ENCODE results near the gene SERINC4. TPM values are rescaled to one million over a fixed set of nuclear protein-coding genes. Genes with fewer than 3 reads are reported as not detected.
"Not testable (repeated sequence)": the region's sequence is repeated elsewhere in the genome, so short reads cannot be mapped to it uniquely, and the experiment has no call there.

SERINC4 gene
- not detected for polyA plus RNA-seq (2012; ENCODE audit: low read depth, missing spikeins)

DNA sequence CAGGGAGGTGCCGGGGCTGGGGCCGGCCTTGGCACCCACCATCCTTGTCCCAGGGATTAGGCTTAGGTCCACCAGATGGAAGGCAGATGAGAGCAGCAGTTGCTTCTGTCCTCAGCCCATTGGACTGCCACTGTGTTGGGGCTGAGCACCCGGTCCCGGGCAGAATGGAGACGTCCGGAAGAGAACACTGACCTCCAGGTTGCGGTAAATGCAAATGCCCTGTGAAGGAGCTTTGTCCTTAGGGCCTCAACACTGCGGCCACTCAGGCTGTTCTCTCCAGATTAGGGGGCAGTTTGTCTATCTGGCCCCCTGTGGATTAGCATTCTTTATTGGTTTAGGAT, at the start of gene SERINC4:
TSS of gene SERINC4 (minus strand) at position 276 of the 341 bp plus-strand sequence. CDS start at position 42, 234 bp downstream.
- DNase-seq (ENCODE audit: insufficient read length, low spot score) (no peak), FAIRE-seq (no peak)
- TF ChIP-seq TAF1 (IDR thresholded peaks at IDR 0.05; ENCODE audit: low read depth, low read length) (no peak), SPI1 (IDR thresholded peaks at IDR 0.05; ENCODE audit: low read depth, low read length) (no peak), POU2F2 (IDR thresholded peaks at IDR 0.05; ENCODE audit: low read depth, low read length) (no peak), POLR2AphosphoS5 (IDR thresholded peaks at IDR 0.05; ENCODE audit: low read depth, low read length) (no peak), POLR2A (IDR thresholded peaks at IDR 0.05; ENCODE audit: low read depth, low read length) (no peak), PAX5 (IDR thresholded peaks at IDR 0.05; ENCODE audit: insufficient read depth, low read length, severe bottlenecking) (no peak)

DNA sequence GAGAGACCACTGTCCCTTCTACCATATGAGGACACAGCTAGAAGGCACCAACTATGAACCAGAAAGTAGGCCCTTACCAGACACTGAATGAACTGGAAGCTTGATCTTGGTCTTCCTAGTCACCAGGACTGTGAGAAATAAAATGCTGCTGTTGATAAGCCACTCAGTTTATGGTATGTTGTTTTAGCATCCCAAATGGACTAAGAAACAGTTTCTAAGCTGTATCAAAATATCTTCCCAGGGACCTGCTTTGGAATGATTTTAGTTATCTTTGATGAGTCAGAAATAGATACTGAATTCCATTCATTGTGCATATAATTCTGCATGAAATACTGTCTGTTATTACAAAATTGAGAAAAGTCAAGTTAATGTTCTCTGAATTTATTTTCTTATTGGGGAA, 45.4 kb upstream of the SERINC4 start:
- DNase-seq (ENCODE audit: insufficient read length, low spot score) (no peak), FAIRE-seq (no peak)
- no peak for TF ChIP-seq POLR2A (IDR thresholded peaks at IDR 0.05; ENCODE audit: low read depth, low read length)
- no peak for TF ChIP-seq TAF1 (IDR thresholded peaks at IDR 0.05; ENCODE audit: low read depth, low read length)
- no peak for TF ChIP-seq SPI1 (IDR thresholded peaks at IDR 0.05; ENCODE audit: low read depth, low read length)
- TF ChIP-seq POU2F2 (IDR thresholded peaks at IDR 0.05; ENCODE audit: low read depth, low read length) = no peak
- TF ChIP-seq POLR2AphosphoS5 (IDR thresholded peaks at IDR 0.05; ENCODE audit: low read depth, low read length) = no peak
- no peak for TF ChIP-seq PAX5 (IDR thresholded peaks at IDR 0.05; ENCODE audit: insufficient read depth, low read length, severe bottlenecking)

DNA sequence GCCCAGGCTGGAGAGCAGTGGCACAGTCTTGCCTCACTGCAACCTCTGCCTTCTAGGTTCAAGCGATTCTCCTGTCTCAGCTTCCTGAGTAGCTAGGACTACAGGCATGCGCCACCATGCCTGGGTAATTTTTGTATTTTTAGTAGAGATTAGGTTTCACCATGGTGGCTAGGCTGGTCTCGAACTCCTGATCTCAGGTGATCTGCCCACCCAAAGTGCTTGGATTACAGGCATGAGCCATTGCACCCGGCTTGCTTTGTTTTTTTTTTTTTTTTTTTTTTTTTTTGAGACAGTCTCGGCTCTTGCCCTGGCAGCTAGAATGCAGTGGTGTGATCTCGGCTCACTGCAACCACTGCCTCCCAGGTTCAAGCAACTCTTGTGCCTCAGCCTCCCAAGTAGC, 32.5 kb upstream of the SERINC4 start:
- FAIRE-seq; DNase-seq (ENCODE audit: insufficient read length, low spot score): not testable (repeated sequence)

DNA sequence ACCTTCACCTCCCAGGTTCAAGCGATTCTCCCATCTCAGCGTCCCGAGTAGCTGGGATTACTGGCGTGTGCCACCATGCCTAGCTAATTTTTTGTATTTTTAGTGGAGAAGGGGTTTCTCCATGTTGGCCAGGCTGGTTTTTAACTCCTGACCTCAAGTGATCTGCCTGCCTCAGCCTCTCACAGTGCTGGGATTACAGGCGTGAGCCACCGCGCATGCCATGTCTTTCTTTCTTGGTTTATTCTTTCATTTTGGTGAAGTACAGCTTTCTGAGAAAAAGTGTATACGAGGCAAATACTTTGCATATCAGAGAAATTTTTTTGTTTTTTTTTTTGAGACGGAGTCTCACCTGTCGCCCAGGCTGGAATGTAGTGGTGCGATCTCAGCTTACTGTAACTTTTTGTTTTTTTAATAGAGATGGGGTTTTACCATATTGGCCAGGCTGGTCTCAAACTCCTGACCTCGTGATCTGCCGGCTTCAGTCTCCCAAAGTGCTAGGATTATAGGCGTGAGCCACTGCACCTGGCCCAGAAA, 31.6 kb upstream of the SERINC4 start:
- FAIRE-seq; DNase-seq (ENCODE audit: insufficient read length, low spot score): not testable (repeated sequence)

DNA sequence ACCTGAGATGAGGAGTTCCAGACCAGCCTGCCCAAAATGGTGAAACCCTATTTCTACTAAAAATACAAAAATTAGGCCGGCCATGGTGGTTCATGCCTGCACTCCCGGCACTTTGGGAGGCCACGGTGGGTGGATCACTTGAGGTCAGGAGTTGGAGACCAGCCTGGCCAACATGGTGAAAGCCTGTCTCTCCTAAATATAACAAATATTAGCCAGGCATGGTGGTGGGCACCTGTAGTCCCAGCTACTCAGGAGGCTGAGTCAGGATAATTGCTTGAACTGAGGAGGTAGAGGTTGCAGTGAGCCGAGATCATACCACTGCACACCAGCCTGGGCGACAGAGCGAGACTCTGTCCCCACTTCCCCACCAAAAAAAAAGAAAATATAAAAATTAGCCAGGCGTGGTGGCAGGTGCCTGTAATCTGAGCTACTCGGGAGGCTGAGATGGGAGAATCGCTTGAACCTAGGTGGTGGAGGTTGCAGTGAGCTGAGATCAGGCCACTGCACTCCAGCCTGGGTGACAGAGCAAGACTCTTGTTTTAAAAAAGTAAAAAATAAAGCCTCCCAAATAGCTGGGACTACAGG, 30.8 kb upstream of the SERINC4 start:
- FAIRE-seq; DNase-seq (ENCODE audit: insufficient read length, low spot score): not testable (repeated sequence)

DNA sequence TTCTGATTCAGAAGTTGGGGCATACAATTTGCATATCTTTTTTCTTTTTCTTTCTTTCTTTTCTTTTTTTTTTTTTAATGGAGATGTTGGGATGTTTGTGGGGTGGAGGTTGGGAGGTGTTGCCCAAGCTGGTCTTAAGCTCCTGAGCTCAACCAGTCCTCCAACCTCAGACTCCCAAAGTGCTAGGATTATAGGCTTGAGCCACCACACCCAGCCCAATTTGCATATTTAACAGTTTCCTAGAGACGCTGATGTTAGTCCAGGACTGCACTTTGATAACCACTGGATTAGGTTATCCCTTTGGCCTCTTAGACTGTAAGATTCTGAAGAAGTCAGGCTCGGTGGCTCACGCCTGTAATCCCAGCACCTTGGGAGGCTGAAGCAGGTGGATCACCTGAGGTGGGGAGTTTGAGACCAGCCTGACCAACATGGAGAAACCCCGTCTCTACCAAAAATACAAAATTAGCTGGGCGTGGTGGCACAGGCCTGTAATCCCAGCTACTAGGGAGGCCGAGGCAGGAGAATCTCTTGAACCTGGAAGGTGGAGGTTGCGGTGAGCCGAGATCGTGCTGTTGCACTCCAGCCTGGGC, 30.0 kb upstream of the SERINC4 start:
- DNase-seq (ENCODE audit: insufficient read length, low spot score); FAIRE-seq: not testable (repeated sequence)
- TF ChIP-seq POU2F2 (IDR thresholded peaks at IDR 0.05; ENCODE audit: low read depth, low read length) = peak; percentile 68; the same call in 1 of the 2 replicates

DNA sequence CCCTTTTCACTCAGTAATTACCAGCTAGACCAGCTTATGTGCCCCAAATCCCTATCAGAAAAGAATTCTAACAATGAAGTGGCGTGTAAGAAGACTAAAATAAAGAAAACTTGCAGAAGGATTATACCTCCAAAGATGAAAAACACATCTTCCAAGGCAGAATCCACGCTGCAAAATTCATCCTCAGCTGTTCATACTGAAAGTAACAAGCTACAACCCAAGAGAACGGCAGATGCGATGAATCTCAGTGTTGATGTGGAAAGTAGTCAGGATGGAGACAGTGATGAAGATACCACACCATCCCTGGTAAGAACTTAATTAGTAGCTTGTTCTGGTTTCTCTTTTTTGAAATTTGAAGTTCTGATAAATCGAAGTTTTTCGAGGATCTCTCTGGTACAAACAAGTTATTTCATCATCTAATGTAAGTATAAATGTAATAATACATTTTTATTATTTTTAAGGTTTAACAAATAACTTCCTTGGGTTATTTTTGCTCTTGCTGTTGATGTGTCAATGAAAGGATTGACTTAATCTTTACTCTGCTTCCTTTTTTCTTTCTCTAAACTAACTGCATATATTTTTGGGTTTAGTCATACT, 28.1 kb upstream of the SERINC4 start:
- FAIRE-seq (no peak), DNase-seq (ENCODE audit: insufficient read length, low spot score) (no peak)
- TF ChIP-seq TAF1 (IDR thresholded peaks at IDR 0.05; ENCODE audit: low read depth, low read length) (no peak), SPI1 (IDR thresholded peaks at IDR 0.05; ENCODE audit: low read depth, low read length) (no peak), POLR2A (IDR thresholded peaks at IDR 0.05; ENCODE audit: low read depth, low read length) (no peak), PAX5 (IDR thresholded peaks at IDR 0.05; ENCODE audit: insufficient read depth, low read length, severe bottlenecking) (no peak), POLR2AphosphoS5 (IDR thresholded peaks at IDR 0.05; ENCODE audit: low read depth, low read length) (no peak), POU2F2 (IDR thresholded peaks at IDR 0.05; ENCODE audit: low read depth, low read length) (no peak)

DNA sequence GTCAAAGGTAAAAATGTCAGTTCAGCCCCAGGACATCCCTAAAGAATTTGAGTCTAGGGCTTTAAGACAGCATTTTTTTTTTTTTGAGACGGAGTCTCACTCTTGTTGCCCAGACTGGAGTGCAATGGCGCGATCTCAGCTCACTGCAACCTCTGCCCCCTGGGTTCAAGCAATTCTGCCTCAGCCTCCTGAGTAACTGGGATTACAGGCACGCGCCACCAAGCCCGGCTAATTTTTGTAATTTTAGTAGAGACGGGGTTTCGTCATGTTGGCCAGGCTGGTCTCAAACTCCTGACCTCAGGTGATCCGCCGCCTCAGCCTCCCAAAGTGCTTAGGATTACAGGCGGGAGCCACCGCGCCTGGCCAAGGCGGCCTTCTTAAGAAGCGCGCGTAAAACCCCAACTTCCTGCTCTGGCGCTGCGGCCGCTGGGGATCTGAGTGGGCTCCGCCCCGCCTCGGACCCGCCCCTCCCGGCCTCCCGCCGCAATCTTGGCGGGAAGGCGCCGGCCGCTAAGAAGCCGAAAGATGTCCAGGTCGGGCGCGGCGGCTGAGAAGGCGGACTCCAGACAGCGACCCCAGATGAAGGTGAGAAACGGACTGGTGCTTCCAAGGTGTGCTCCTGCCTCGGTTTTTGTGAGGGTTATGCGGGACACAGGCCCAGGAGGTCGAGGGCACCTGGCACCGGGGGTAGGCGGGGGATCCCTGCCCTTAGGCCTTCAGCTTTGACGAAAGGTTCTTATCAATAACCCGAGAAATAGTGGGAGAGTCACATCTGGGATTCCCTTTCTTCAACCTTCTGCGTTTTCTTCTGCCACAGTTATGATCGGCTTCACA, 26.7 kb upstream of the SERINC4 start, which contains the start of gene WDR76:
TSS of gene WDR76 (plus strand) at position 495 of the 834 bp plus-strand sequence. CDS start at position 526, 31 bp downstream.
- DNase-seq (ENCODE audit: insufficient read length, low spot score) = peak; percentile 67
- peak; percentile 38 for FAIRE-seq
- 0 out of 2 replicates have a peak, but pooled peaks have one; percentile 38 for TF ChIP-seq POLR2A (IDR thresholded peaks at IDR 0.05; ENCODE audit: low read depth, low read length)
- TF ChIP-seq TAF1 (IDR thresholded peaks at IDR 0.05; ENCODE audit: low read depth, low read length) = 0 out of 2 replicates have a peak, but pooled peaks have one; percentile 12
- no peak for TF ChIP-seq PAX5 (IDR thresholded peaks at IDR 0.05; ENCODE audit: insufficient read depth, low read length, severe bottlenecking)

DNA sequence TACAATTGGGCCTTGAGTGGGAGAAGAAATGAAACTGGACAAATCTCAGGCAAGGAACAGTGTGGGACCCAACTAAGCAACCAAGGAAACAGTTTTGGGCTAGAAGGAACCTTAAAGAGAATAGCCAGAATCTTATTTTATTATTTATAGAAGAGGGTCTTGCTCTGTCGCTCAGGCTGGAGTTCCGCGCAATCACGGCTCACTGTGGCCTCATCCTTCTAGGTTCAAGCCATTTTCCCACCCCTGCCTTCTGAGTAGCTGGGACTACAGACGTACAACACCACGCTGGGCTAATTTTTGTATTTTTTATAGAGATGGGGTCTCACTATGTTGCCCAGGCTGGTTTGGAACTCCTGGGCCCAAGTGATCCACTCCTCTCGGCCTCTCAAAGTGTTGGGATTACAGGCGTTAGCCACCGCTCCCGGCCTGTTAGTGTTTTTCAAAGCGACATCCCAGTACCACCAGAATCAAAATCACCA, 26.0 kb upstream of the SERINC4 start:
- no peak for DNase-seq (ENCODE audit: insufficient read length, low spot score)
- FAIRE-seq = no peak
- TF ChIP-seq POU2F2 (IDR thresholded peaks at IDR 0.05; ENCODE audit: low read depth, low read length) (no peak), PAX5 (IDR thresholded peaks at IDR 0.05; ENCODE audit: insufficient read depth, low read length, severe bottlenecking) (no peak), SPI1 (IDR thresholded peaks at IDR 0.05; ENCODE audit: low read depth, low read length) (no peak), POLR2AphosphoS5 (IDR thresholded peaks at IDR 0.05; ENCODE audit: low read depth, low read length) (no peak), POLR2A (IDR thresholded peaks at IDR 0.05; ENCODE audit: low read depth, low read length) (no peak), TAF1 (IDR thresholded peaks at IDR 0.05; ENCODE audit: low read depth, low read length) (no peak)

DNA sequence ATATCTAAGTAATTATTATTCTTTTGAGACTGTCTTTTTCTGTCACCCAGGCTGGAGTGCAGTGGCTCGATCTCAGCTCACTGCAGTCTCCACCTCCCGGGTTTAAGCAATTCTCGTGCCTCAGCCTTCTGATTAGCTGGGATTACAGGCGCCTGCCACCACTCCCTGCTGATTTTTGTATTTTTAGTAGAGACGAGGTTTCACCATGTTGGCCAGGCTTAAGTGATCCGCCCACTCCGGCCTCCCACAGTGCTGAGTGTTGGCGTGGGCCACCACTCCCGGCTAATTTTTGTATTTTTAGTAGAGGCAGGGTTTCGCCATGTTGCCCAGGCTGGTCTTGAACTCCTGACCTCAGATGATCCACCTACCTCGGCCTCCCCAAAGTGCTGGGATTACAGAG, 25.3 kb upstream of the SERINC4 start:
- DNase-seq (ENCODE audit: insufficient read length, low spot score); FAIRE-seq: not testable (repeated sequence)
